MCF 10A (cell line): Measurements from ENCODE around the gene RHOBTB3. TPM values are rescaled to one million over a fixed set of nuclear protein-coding genes. Genes with fewer than 3 reads are reported as not detected.
A peak's percentile ranks its signal among the peaks of the same experiment; 100 is the strongest.

Source experiments
- BruUV-seq: library from RNA; stranded (reverse); fragments of 400-500 nt; replicated peaks from 2 replicates; lab custom pipeline; 2021; lab: Mats Ljungman, UMichigan
- CTCF ChIA-PET: fragments of 300-600 bp; sonication (Branson Sonifier 250); formaldehyde crosslinking; extraction: SDS; loops from one replicate; lab custom pipeline; 2021; ENCODE audit warnings: antibody characterized with exemption, inconsistent platforms; lab: Yijun Ruan, JAX
- POLR2A ChIA-PET: fragments of 300-600, 350-650 bp; sonication (Branson Sonifier 250); formaldehyde crosslinking; extraction: SDS; loops from one replicate; lab custom pipeline; 2020; ENCODE audit warnings: antibody characterized with exemption, inconsistent platforms; lab: Yijun Ruan, JAX
- DNase-seq: peaks from one replicate; pipeline ENCODE4 v3.0.0-alpha.2; 2018; ENCODE audit not compliant: unreplicated experiment
- H3K27ac Mint-ChIP-seq: one replicate; pipeline ENCODE4 v1.8.0; 2022; ENCODE audit warnings: mild to moderate bottlenecking, low read depth, mixed read lengths; ENCODE audit not compliant: unreplicated experiment
- H3K27me3 Mint-ChIP-seq: one replicate; pipeline ENCODE4 v1.8.0; 2022; ENCODE audit warnings: mixed read lengths; ENCODE audit not compliant: insufficient read depth, unreplicated experiment
- H3K36me3 Mint-ChIP-seq: one replicate; pipeline ENCODE4 v1.8.0; 2022; ENCODE audit warnings: mild to moderate bottlenecking, moderate library complexity, mixed read lengths; ENCODE audit not compliant: insufficient read depth, unreplicated experiment
- H3K4me1 Mint-ChIP-seq: one replicate; pipeline ENCODE4 v1.8.0; 2022; ENCODE audit warnings: mixed read lengths; ENCODE audit not compliant: insufficient read depth, unreplicated experiment
- H3K4me3 Mint-ChIP-seq: one replicate; pipeline ENCODE4 v1.8.0; 2022; ENCODE audit warnings: mild to moderate bottlenecking, moderate library complexity, mixed read lengths; ENCODE audit not compliant: unreplicated experiment
- H3K9me3 Mint-ChIP-seq: one replicate; pipeline ENCODE4 v1.8.0; 2022; ENCODE audit warnings: mixed read lengths; ENCODE audit not compliant: unreplicated experiment
- intact Hi-C: fragments of 100-400 bp; cut with micrococcal nuclease; formaldehyde crosslinking; loops from 2 replicates; pipeline ENCODE4 v1.14.1; 2022
- total RNA-seq: library from RNA; stranded (reverse); gene quantifications from 2 replicates; pipeline ENCODE4 v1.2.3, GENCODE V29; 2022
- TF ChIP-seq, protein P1 (sequence below): fragments of 200-600 bp; IDR thresholded peaks from one replicate; pipeline ENCODE4 v1.8.0; 2022; ENCODE audit warnings: antibody characterized with exemption, mild to moderate bottlenecking; ENCODE audit not compliant: unreplicated experiment

Gene RHOBTB3
- total RNA-seq, 1 experiment from 2014 or later = 3.4 TPM

DNA sequence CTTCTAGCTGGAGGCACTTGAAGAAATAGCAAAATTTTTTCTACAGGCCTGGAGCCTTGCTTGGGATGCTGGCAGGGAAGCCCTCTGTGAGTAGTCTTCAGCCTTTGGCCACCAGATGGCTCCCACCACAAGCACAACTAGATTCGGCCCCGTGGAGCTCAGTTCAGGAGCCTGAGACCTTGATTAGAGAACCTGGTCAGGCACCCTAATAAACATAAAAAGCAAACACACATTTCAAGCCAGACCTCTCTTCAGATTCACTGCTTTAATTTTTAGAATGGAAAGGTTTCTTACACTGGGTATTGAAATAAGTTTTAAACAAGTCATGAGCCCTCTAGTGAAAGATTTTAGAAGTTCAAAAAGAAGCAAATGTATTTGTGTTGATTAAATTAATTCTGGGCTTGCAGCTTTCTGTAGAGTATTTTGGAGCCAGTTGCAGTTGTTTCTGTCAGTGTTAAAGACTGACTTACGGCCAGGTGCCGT, 50.0 kb downstream of the RHOBTB3 start:
- BruUV-seq = no TSS peak
- intact Hi-C loops = loop anchor here (1.0 kb wide), 5 partner anchors 41 to 555 kb away; partner anchors contain the start of gene GLRX
- Mint-ChIP-seq H3K4me1 (no peaks in the 10 kb centered on the region), H3K4me3 (no peak overlapping the region), H3K27me3 (no peaks in the 10 kb centered on the region), H3K9me3 (no peaks in the 10 kb centered on the region), H3K36me3 (no peaks in the 10 kb centered on the region), H3K27ac (peak overlapping the region; percentile 64)
- TF ChIP-seq, protein P1, sequence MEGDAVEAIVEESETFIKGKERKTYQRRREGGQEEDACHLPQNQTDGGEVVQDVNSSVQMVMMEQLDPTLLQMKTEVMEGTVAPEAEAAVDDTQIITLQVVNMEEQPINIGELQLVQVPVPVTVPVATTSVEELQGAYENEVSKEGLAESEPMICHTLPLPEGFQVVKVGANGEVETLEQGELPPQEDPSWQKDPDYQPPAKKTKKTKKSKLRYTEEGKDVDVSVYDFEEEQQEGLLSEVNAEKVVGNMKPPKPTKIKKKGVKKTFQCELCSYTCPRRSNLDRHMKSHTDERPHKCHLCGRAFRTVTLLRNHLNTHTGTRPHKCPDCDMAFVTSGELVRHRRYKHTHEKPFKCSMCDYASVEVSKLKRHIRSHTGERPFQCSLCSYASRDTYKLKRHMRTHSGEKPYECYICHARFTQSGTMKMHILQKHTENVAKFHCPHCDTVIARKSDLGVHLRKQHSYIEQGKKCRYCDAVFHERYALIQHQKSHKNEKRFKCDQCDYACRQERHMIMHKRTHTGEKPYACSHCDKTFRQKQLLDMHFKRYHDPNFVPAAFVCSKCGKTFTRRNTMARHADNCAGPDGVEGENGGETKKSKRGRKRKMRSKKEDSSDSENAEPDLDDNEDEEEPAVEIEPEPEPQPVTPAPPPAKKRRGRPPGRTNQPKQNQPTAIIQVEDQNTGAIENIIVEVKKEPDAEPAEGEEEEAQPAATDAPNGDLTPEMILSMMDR = peak; percentile 89
- peak; percentile 85 for DNase-seq
- ChIA-PET CTCF (interaction anchor here (0.6 to 7.7 kb wide), 63 partner anchors 8 to 821 kb away, joined by 3 to 336 read pairs (median 4); partner anchors contain the start of genes GLRX, RFESD and RHOBTB3), POLR2A (interaction anchor here (1.1 to 2.1 kb wide), 10 partner anchors 9 to 134 kb away, joined by 3 to 28 read pairs (median 4); partner anchors contain the start of genes GLRX, RFESD and RHOBTB3)

DNA sequence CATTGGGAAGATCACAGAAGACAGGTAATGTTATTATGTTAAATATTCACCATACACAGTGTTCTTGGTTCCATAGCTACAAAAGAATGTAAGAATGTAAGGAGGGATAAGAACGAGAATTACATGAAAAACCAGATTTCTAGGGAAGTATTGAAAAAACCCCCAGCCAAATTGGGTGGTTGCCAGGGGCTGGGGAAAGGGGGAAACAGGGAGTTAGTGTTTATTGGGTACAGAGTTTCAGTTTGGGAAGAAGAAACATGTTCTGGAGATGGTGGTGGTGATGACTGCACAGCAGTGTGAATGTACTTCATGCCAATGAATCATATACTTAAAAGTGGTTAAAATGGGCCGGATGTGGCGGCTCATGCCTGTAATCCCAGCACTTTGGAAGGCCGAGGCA, 51.0 kb downstream of the RHOBTB3 start:
- Mint-ChIP-seq H3K27ac (no peak overlapping the region), H3K4me3 (no peak overlapping the region), H3K9me3 (no peaks in the 10 kb centered on the region), H3K36me3 (no peaks in the 10 kb centered on the region), H3K4me1 (no peaks in the 10 kb centered on the region), H3K27me3 (no peaks in the 10 kb centered on the region)
- intact Hi-C loops = no loop called here
- POLR2A ChIA-PET = interaction anchor here (1.2 to 2.1 kb wide), 6 partner anchors 10 to 80 kb away, joined by 3 to 28 read pairs (median 4); partner anchors contain the start of genes GLRX and RHOBTB3
- no TSS peak for BruUV-seq
- TF ChIP-seq, protein P1 = no peak
- DNase-seq = no peak
- CTCF ChIA-PET = interaction anchor here (0.6 to 7.7 kb wide), 44 partner anchors 9 to 814 kb away, joined by 3 to 336 read pairs (median 6); partner anchors contain the start of genes GLRX, RFESD and RHOBTB3

DNA sequence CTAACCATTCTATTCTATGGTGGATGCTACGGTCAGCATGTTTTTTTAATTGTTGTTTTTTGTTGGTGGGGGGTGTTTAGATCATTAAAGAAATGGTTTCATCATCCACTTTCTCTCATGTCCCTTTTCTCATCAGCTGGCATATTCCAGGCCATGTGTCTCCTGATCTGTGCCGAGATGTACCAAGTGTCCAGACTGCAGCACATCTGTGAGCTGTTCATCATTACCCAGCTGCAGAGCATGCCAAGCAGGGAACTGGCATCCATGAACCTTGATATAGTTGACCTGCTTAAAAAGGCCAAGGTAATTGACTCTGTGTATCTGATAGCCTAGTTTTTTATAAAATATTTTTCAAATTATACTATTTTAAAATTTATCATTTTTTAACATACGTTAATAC, 52.5 kb downstream of the RHOBTB3 start:
- BruUV-seq = no TSS peak
- intact Hi-C loops = no loop called here

More for the DNA sequence above, 52.5 kb downstream of the RHOBTB3 start:
- no peak overlapping the region for H3K4me3 Mint-ChIP-seq
- TF ChIP-seq, protein P1 = no peak
- ChIA-PET CTCF (interaction anchor here (0.5 to 7.7 kb wide), 10 partner anchors 8 to 552 kb away, joined by 3 to 336 read pairs (median 4); no protein-coding TSS in a partner anchor), POLR2A (interaction anchor here (0.5 to 0.9 kb wide), 2 partner anchors 59 to 549 kb away, joined by 3 read pairs; no protein-coding TSS in a partner anchor)
- no peaks in the 10 kb centered on the region for H3K9me3 Mint-ChIP-seq
- DNase-seq = no peak
- H3K4me1 Mint-ChIP-seq = no peaks in the 10 kb centered on the region
- no peaks in the 10 kb centered on the region for H3K36me3 Mint-ChIP-seq
- H3K27me3 Mint-ChIP-seq = no peaks in the 10 kb centered on the region
- H3K27ac Mint-ChIP-seq = no peak overlapping the region
